ENCODE measurements around the gene TBC1D22A. TPM values are rescaled to one million over a fixed set of nuclear protein-coding genes. Genes with fewer than 3 reads are reported as not detected.

Gene TBC1D22A
- total and polyA plus RNA-seq, 9 of the 15 experiments (the other 6 are each of a cell fraction or from before 2014, with no cell fraction given) = 0.20 to 11.5 (median 5.2) TPM

DNA sequence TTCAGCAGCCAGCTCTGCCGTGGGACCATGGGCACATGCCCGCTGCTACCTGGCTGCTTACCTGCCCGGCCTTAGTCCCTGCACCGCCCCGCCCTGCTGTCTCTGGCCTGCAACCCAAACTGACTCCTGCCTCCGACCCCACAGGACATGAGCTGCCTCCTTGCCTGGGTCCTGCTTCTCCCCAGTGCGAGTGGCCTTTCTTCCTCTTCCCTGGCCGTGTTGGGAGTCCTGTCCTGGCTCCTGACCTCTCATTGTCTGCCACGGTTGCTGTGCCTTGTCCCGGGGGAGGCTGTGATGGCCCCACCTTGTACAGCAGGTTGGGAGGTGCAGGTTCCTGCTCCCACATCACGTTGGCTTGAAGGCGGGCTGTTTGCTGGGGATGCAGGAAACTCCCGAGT is 370.0 kb downstream of the TBC1D22A start:
- no peaks in the 10 kb centered on the region for H3K79me2 ChIP-seq (ENCODE audit: control insufficient read depth, insufficient read depth, low read length)
- no peaks in the 10 kb centered on the region for H3K9me1 ChIP-seq (ENCODE audit: control insufficient read depth, insufficient read depth, low read length)
- no TSS peak for BruUV-seq (replicated peaks)
- DNase-seq (ENCODE audit: extremely low read depth in 1 of 4, low spot score in 3 of 4) (no peak), ATAC-seq (no peak), FAIRE-seq (no peak)
- WGBS (ENCODE audit: insufficient coverage, low coverage, missing lambda C conversion rate) = 56% methylated on average over 12 of the region's 13 CpGs
- no peak overlapping the region for H3K4me2 ChIP-seq (ENCODE audit: insufficient read depth, low read length)
- H3K36me3 ChIP-seq (ENCODE audit: control insufficient read depth, insufficient read depth, low read length) = no peaks in the 10 kb centered on the region
- H3K9ac ChIP-seq (ENCODE audit: insufficient read depth in 1 of 2, low read depth in 2 of 2, low read length in 2 of 2) = no peak overlapping the region
- no peak overlapping the region for H3K4me3 ChIP-seq
- TF ChIP-seq NRF1 (conservative IDR thresholded peaks at IDR 0.05 in 1 of 2, IDR thresholded peaks at IDR 0.05 in 1 of 2) (no peak), RBFOX2 (IDR thresholded peaks at IDR 0.05; ENCODE audit: low read depth, low read length) (no peak), ZNF766 (CRISPR knock-in tag; conservative IDR thresholded peaks at IDR 0.05) (no peak), ASH1L (IDR thresholded peaks at IDR 0.05; ENCODE audit: borderline replicate concordance, low read depth, partially characterized antibody) (no peak), CTBP1 (IDR thresholded peaks at IDR 0.05; ENCODE audit: borderline replicate concordance) (no peak), KLF16 (IDR thresholded peaks at IDR 0.05) (no peak), ZNF57 (CRISPR knock-in tag; IDR thresholded peaks at IDR 0.05) (no peak), BCL6 (CRISPR knock-in tag; IDR thresholded peaks at IDR 0.05) (no peak), JUNB (CRISPR knock-in tag; conservative IDR thresholded peaks at IDR 0.05) (no peak), CHD2 (IDR thresholded peaks at IDR 0.05; ENCODE audit: low read depth, low read length) (no peak), ILF3 (IDR thresholded peaks at IDR 0.05; ENCODE audit: borderline replicate concordance) (no peak), NFATC3 (IDR thresholded peaks at IDR 0.05) (no peak)
- TF ChIP-seq, protein P1, sequence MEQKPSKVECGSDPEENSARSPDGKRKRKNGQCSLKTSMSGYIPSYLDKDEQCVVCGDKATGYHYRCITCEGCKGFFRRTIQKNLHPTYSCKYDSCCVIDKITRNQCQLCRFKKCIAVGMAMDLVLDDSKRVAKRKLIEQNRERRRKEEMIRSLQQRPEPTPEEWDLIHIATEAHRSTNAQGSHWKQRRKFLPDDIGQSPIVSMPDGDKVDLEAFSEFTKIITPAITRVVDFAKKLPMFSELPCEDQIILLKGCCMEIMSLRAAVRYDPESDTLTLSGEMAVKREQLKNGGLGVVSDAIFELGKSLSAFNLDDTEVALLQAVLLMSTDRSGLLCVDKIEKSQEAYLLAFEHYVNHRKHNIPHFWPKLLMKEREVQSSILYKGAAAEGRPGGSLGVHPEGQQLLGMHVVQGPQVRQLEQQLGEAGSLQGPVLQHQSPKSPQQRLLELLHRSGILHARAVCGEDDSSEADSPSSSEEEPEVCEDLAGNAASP (IDR thresholded peaks at IDR 0.05) = no peak
- in situ Hi-C loops (cut with MboI) = no loop called here
- H2AFZ ChIP-seq (ENCODE audit: low read depth, low read length) = no peak overlapping the region
- no peaks in the 10 kb centered on the region for H3K27me3 ChIP-seq (ENCODE audit: control insufficient read depth in 2 of 2, insufficient read depth in 2 of 2, low read length in 2 of 2)
- H4K20me1 ChIP-seq (replicated peaks; ENCODE audit: control insufficient read depth, insufficient read depth, low read length) = no peaks in the 10 kb centered on the region
- peaks cover 6 to 10% of the 10 kb centered on the region in 2 experiments; a peak in 4 of 5 replicates for H3K4me1 ChIP-seq (replicated peaks in 1 of 2; ENCODE audit: control insufficient read depth in 2 of 2, insufficient read depth in 2 of 2, low read length in 2 of 2)
- CTCF ChIA-PET (ENCODE audit: low intra/inter-chr PET ratio) = no interaction called here
- POLR2A ChIA-PET = interaction anchor here (0.8 kb wide), 1 partner anchor 11 kb away, joined by 3 read pairs; no protein-coding TSS in a partner anchor
- intact Hi-C loops (cut with micrococcal nuclease) = no loop called here
- no peaks in the 10 kb centered on the region for H3K9me3 ChIP-seq (replicated peaks; ENCODE audit: control insufficient read depth, insufficient read depth, low read depth, low read length)
- H3K27ac ChIP-seq (ENCODE audit: extremely low read depth, low read depth, low read length) = no peak overlapping the region

Measured in K562 (cell line).